Neural cell (in vitro differentiated cells): ENCODE results near the gene ADRM1. TPM values are rescaled to one million over a fixed set of nuclear protein-coding genes. Genes with fewer than 3 reads are reported as not detected.

ENCODE experiments used
- H2AFZ ChIP-seq: fragments of 200-600, 300-800 bp; sonication (generic), shearing (Covaris generic); 2 replicates; pipeline ENCODE4 v1.6.0; 2014; ENCODE audit warnings: low read depth, mild to moderate bottlenecking, antibody characterized with exemption, low read length, moderate library complexity
- H3F3A ChIP-seq: fragments of 200-600 bp; shearing (Covaris generic); 2 replicates; pipeline ENCODE4 v1.6.1; 2016; ENCODE audit warnings: mild to moderate bottlenecking, moderate library complexity, mixed read lengths, antibody characterized with exemption, low read length; ENCODE audit not compliant: insufficient read depth, poor library complexity, severe bottlenecking
- H3K27ac ChIP-seq: fragments of 200-600, 300-800 bp; sonication (generic), shearing (Covaris generic); 2 replicates; pipeline ENCODE4 v1.5.1; 2014; ENCODE audit warnings: mild to moderate bottlenecking, low read length, moderate library complexity
- H3K27me3 ChIP-seq: fragments of 300-800, 200-600 bp; sonication (generic), shearing (Covaris generic); 2 replicates; pipeline ENCODE4 v1.6.0; 2014; ENCODE audit warnings: mild to moderate bottlenecking, low read depth, low read length, moderate library complexity; ENCODE audit not compliant: insufficient read depth
- H3K36me3 ChIP-seq: fragments of 300-800, 200-600 bp; sonication (generic), shearing (Covaris generic); 2 replicates; pipeline ENCODE4 v1.5.1; 2014; ENCODE audit warnings: mild to moderate bottlenecking, antibody characterized with exemption, low read length, moderate library complexity; ENCODE audit not compliant: insufficient read depth
- H3K4me2 ChIP-seq: fragments of 300-800, 200-600 bp; sonication (generic), shearing (Covaris generic); 2 replicates; pipeline ENCODE4 v1.6.0; 2014; ENCODE audit warnings: mild to moderate bottlenecking, low read length
- H3K4me3 ChIP-seq: fragments of 300-800, 200-600 bp; sonication (generic), shearing (Covaris generic); 2 replicates; pipeline ENCODE4 v1.5.1; 2014; ENCODE audit warnings: mild to moderate bottlenecking, low read length, moderate library complexity
- H3K79me2 ChIP-seq: fragments of 200-600 bp; shearing (Covaris generic); replicated peaks from 2 replicates; pipeline ENCODE4 v1.6.0; 2014; ENCODE audit warnings: mild to moderate bottlenecking, low read length, moderate library complexity; ENCODE audit not compliant: insufficient read depth
- H3K9ac ChIP-seq: fragments of 300-800, 200-600 bp; sonication (generic), shearing (Covaris generic); 2 replicates; pipeline ENCODE4 v1.6.1; 2016; ENCODE audit warnings: mild to moderate bottlenecking, low read length, mixed read lengths
- H3K9me2 ChIP-seq: fragments of 200-600 bp; shearing (Covaris generic); 2 replicates; pipeline ENCODE4 v1.6.1; 2016; ENCODE audit warnings: mild to moderate bottlenecking, low read length, mixed read lengths; ENCODE audit not compliant: insufficient read depth
- H3K9me3 ChIP-seq: fragments of 200-600, 300-800 bp; sonication (generic), shearing (Covaris generic); 2 replicates; pipeline ENCODE4 v1.6.1; 2016; ENCODE audit warnings: mild to moderate bottlenecking, mixed run types, low read length, moderate library complexity, mixed read lengths
- H4K20me1 ChIP-seq: fragments of 200-600 bp; shearing (Covaris generic); 2 replicates; pipeline ENCODE4 v1.6.1; 2016; ENCODE audit warnings: mild to moderate bottlenecking, mixed run types; ENCODE audit not compliant: insufficient read depth
- EP300 ChIP-seq: fragments of 450-650 bp; conservative IDR thresholded peaks from 2 replicates; pipeline ENCODE4 v1.6.1; 2014; ENCODE audit warnings: antibody characterized with exemption, mild to moderate bottlenecking, moderate library complexity; ENCODE audit not compliant: poor library complexity, severe bottlenecking
- EZH2 ChIP-seq: fragments of 200-600, 300-800 bp; shearing (Covaris generic), sonication (generic); IDR thresholded peaks from 2 replicates; pipeline ENCODE4 v1.6.1; 2014; ENCODE audit warnings: antibody characterized with exemption, low read length, borderline replicate concordance, mild to moderate bottlenecking; ENCODE audit not compliant: insufficient read depth, poor library complexity, severe bottlenecking
- MXI1 ChIP-seq: fragments of 450-650 bp; conservative IDR thresholded peaks from 2 replicates; pipeline ENCODE4 v1.6.1; 2014; ENCODE audit warnings: antibody characterized with exemption, mild to moderate bottlenecking; ENCODE audit not compliant: poor library complexity, severe bottlenecking
- POLR2AphosphoS5 ChIP-seq: IDR thresholded peaks from 2 replicates; pipeline ENCODE4 v1.6.1; 2012
- RAD21 ChIP-seq: fragments of 450-650 bp; conservative IDR thresholded peaks from 2 replicates; pipeline ENCODE4 v1.6.1; 2014; ENCODE audit warnings: antibody characterized with exemption, mild to moderate bottlenecking, moderate library complexity
- SMC3 ChIP-seq: fragments of 450-650 bp; conservative IDR thresholded peaks from 2 replicates; pipeline ENCODE4 v1.6.1; 2014; ENCODE audit warnings: antibody characterized with exemption, mild to moderate bottlenecking, moderate library complexity; ENCODE audit not compliant: poor library complexity
- TAF1 ChIP-seq: IDR thresholded peaks from 2 replicates; pipeline ENCODE4 v1.6.1; 2012; ENCODE audit warnings: low read depth
- polyA plus RNA-seq: library from polyadenylated mRNA; depleted of rRNA; stranded (reverse); fragments of >200 nt; gene quantifications from 2 replicates; pipeline ENCODE4 v1.2.3, GENCODE V29; 2014
- TF ChIP-seq, protein P1 (sequence below): fragments of 450-650 bp; IDR thresholded peaks from 2 replicates; pipeline ENCODE4 v1.5.1; 2014; ENCODE audit warnings: antibody characterized with exemption, mild to moderate bottlenecking, moderate library complexity; ENCODE audit not compliant: poor library complexity, severe bottlenecking
- TF ChIP-seq, protein P2 (sequence below): IDR thresholded peaks from 2 replicates; pipeline ENCODE4 v1.6.1; 2012; ENCODE audit warnings: borderline replicate concordance

ADRM1 gene
- polyA plus RNA-seq, 1 donor from 2014 or later, result 111 TPM

DNA sequence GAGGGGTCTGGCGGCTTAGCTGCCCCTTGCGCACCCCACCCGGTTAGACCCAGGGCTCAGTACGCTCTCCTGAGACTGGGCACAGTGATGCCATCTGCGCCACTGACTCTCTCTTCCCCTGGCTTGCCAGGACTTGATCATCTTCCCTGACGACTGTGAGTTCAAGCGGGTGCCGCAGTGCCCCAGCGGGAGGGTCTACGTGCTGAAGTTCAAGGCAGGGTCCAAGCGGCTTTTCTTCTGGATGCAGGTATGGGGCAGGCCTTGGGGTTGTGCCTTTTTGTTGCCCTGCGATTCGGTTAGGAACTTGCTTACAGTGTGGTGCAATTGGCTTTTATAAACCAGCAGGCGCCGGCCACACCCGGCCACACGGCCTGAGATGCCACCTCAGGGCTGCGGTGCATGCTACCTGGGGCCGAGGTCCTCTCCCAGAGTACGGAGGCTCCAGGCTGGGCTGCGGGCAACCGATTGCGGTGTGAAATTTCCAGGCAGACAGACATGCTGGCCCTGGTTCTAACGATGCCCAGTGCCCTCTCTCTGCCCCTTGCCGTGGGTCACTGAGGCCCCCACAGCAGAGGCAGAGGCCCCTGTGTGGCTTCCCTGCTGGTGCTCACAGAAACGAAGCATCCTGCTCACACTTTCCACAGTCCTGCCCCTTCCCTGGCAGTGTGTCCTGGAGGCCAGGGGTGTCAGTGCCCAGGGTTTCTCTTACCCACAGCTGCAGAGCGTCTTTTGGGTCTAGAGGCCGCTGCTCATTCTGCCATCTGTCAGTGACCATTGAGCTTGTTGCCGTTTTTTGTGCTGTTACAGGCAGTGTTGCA, 1.7 kb downstream of the ADRM1 start:
- no peaks in the 10 kb centered on the region for H3K9me2 ChIP-seq
- no peaks in the 10 kb centered on the region for H3K27me3 ChIP-seq
- peaks cover 9% of the 10 kb centered on the region for H4K20me1 ChIP-seq
- peak overlapping the region; percentile 82 for H3K4me2 ChIP-seq
- no peak overlapping the region for H3K27ac ChIP-seq
- H3K9me3 ChIP-seq, result no peaks in the 10 kb centered on the region
- H3K9ac ChIP-seq, result peak overlapping the region; percentile 66
- no peak for TF ChIP-seq EZH2
- no peak for TF ChIP-seq EP300
- no peak for TF ChIP-seq SMC3
- TF ChIP-seq RAD21, result no peak
- TF ChIP-seq, protein P1, sequence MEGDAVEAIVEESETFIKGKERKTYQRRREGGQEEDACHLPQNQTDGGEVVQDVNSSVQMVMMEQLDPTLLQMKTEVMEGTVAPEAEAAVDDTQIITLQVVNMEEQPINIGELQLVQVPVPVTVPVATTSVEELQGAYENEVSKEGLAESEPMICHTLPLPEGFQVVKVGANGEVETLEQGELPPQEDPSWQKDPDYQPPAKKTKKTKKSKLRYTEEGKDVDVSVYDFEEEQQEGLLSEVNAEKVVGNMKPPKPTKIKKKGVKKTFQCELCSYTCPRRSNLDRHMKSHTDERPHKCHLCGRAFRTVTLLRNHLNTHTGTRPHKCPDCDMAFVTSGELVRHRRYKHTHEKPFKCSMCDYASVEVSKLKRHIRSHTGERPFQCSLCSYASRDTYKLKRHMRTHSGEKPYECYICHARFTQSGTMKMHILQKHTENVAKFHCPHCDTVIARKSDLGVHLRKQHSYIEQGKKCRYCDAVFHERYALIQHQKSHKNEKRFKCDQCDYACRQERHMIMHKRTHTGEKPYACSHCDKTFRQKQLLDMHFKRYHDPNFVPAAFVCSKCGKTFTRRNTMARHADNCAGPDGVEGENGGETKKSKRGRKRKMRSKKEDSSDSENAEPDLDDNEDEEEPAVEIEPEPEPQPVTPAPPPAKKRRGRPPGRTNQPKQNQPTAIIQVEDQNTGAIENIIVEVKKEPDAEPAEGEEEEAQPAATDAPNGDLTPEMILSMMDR, result no peak
- TF ChIP-seq MXI1, result no peak
- TF ChIP-seq POLR2AphosphoS5, result no peak
- no peak for TF ChIP-seq TAF1
- TF ChIP-seq, protein P2, sequence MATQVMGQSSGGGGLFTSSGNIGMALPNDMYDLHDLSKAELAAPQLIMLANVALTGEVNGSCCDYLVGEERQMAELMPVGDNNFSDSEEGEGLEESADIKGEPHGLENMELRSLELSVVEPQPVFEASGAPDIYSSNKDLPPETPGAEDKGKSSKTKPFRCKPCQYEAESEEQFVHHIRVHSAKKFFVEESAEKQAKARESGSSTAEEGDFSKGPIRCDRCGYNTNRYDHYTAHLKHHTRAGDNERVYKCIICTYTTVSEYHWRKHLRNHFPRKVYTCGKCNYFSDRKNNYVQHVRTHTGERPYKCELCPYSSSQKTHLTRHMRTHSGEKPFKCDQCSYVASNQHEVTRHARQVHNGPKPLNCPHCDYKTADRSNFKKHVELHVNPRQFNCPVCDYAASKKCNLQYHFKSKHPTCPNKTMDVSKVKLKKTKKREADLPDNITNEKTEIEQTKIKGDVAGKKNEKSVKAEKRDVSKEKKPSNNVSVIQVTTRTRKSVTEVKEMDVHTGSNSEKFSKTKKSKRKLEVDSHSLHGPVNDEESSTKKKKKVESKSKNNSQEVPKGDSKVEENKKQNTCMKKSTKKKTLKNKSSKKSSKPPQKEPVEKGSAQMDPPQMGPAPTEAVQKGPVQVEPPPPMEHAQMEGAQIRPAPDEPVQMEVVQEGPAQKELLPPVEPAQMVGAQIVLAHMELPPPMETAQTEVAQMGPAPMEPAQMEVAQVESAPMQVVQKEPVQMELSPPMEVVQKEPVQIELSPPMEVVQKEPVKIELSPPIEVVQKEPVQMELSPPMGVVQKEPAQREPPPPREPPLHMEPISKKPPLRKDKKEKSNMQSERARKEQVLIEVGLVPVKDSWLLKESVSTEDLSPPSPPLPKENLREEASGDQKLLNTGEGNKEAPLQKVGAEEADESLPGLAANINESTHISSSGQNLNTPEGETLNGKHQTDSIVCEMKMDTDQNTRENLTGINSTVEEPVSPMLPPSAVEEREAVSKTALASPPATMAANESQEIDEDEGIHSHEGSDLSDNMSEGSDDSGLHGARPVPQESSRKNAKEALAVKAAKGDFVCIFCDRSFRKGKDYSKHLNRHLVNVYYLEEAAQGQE, result no peak
- H3K79me2 ChIP-seq, result peaks cover 14% of the 10 kb centered on the region
- no peaks in the 10 kb centered on the region for H3K36me3 ChIP-seq
- H2AFZ ChIP-seq, result no peak overlapping the region
- H3F3A ChIP-seq, result no peaks in the 10 kb centered on the region
- H3K4me3 ChIP-seq, result peak overlapping the region; percentile 93

DNA sequence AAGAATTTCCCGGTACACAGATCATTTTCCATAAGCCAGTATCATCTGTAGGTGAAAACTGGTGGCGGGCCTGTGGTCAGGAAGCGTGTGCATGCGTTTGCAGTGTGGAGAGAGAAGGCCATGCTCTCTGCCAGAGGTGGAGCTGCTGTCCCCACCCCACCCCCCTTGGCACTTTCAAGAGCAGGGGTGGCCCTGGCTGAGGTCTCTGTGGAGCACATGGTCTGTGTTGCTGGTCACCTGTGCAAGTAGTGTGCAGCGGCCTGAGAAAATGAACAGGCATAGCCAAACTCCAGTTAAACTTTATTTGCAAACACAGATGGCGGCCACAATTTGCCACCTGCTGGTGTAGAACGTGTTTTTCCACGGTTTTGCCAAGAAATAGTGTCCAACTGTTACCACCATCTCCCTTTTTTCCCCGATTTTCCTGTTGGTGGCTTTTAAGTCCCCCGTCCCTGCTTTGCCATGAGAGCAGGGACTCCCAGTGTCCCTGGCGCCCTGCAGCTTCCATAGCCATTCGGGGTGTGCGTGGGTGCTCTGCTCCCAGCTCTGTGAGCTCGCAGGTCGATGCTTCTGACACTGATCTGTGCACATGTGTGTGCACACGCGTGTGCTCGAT, 2.5 kb downstream of the ADRM1 start:
- no peaks in the 10 kb centered on the region for H3K36me3 ChIP-seq
- H3K4me2 ChIP-seq, result no peak overlapping the region
- no peak overlapping the region for H3K27ac ChIP-seq
- no peak overlapping the region for H3K9ac ChIP-seq
- no peak overlapping the region for H2AFZ ChIP-seq
- peak overlapping the region; percentile 93 for H3K4me3 ChIP-seq
- no peaks in the 10 kb centered on the region for H3K9me2 ChIP-seq
- TF ChIP-seq TAF1 (no peak), POLR2AphosphoS5 (no peak), RAD21 (no peak), EZH2 (no peak), SMC3 (no peak)
- H4K20me1 ChIP-seq, result peaks cover 9% of the 10 kb centered on the region
- no peaks in the 10 kb centered on the region for H3F3A ChIP-seq
- H3K79me2 ChIP-seq, result peaks cover 14% of the 10 kb centered on the region
- H3K9me3 ChIP-seq, result no peaks in the 10 kb centered on the region
- no peaks in the 10 kb centered on the region for H3K27me3 ChIP-seq
